ENCODE data around the gene TENM4.

The TENM4 gene

DNA sequence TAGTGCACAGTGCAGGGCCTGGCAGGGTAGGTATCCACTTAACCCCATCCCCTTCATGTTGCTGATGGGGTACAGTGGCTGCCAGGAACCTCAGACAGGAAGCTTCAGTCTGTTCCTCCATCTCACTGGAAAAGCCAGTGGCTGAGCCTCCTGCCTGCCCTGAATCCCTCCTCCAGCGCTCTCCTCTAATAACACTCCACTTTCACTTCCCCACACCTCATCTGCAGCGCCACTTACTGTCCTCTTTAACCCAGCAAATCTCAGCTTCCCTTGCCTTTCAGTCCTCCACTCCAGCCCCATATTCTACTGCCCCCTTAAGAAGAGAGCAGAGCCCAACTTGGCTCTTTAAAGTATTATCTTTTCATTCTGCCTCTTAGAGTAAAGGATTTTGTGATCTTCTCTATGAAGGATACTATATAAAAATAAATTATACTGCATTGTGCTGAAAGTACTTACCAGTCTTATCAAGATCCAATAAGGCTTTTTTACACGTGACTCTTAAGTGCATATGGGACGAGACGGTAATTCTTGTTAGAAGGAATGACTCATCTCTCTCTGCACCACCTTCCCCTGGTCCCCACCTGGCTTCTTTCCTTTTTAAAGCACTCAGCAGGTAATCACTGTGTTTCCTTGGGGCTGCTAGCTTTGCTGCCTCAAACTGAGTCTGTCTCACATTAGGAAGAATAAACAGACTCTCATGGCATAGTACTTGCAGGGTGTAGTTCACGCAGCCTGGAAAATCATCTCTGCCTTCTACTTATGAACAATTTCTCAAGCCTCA is 628.1 kb downstream of the TENM4 start:
- no peak for DNase-seq (ENCODE audit: low read depth in 2 of 2)

DNA sequence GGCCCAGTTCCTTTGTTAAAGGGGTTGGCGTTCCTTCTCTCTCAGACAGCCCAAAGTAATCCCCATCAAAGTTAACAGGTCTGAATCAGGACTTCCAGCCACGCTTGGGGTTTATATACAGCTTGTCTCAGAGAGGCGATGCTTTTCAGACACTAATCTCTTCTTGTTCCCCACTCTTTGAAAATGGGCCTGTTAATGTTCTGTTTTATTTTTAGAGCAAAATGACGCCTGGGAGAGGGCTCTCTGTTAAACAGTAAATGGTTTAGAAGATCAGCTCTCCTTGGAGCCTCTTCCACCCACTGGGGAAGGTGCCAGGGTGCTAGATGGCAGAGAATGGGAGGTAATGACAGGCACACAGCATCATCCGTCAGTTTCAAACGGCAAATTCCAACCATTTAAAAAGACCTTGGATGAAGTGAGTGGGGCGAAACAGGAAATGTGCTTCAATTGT is 630.2 kb downstream of the TENM4 start:
- no peak for DNase-seq (ENCODE audit: low read depth in 2 of 2)

DNA sequence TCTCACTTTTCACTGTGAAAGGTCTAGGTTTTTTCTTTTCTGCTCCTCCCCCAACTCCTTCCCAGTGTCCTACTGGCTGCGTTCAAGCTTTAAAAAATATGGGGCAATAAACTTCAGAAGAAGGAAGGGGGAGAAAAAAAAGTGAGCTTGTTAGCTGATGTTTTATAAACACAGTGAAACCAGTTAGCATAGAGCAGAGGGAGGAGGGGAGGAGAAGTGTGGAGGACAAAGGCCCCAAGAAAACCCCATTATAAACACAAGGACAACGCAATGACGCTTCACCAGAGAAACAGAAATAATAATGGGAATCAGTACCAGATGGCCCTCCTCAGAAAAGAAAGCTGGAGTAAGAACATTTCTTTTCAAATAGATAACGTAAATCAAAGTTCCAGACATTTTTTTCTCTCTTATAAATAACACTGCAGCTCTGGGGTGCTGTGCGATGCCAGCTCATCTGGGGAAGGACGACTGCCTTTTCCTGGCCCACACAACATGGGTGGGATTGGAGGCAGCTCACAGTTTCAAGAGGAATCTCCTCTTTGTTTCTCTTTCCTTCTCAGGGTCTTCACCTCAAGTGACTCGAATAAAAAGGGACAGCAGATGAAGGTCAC is 630.8 kb downstream of the TENM4 start:
- no peak for DNase-seq (ENCODE audit: low read depth in 2 of 2)

DNA sequence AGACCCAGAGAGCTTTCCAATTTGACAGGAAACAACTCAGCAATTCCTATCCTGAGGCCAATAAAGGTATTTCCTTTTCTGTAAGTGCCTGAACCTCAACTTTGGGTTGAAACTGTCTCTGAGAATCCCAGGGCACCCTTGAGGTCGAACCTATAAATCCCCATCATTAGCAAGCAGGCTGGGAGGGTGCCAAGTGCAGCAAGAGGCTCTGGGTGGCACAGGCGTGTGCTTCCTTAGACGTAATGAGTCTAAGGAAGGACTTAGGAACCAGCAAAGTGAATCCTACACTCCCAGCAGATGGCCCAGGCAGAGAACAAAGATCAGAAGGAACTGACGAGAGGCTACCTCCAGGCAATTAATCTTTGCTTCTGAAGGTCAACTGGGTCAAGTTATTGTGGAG is 631.9 kb downstream of the TENM4 start:
- DNase-seq (ENCODE audit: low read depth in 2 of 2): no peak

DNA sequence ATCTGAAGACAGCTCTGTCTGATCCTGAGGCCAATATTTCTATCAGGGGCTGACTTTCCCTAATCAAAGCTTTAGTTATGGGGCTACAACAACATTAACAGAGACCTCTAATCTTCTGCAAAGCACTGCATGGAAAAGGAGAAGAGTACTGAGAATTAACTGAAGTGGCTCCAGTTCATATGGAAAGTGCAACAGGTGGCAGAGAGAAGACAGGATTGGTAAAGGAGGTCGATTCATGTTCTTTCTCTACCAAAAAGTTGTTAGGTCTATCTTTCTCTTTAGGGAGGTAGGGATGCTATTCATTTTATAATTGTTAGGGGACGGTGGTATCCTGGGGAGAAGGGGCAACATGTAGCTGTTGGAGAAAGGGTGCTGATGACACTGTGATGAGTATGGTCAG is 633.5 kb downstream of the TENM4 start:
- no peak for DNase-seq (ENCODE audit: low read depth in 2 of 2)

- no peak for DNase-seq (ENCODE audit: low read depth in 2 of 2)
These were observed 634.4 kb downstream of the TENM4 start for GRCh38 chr11:78806214-78807004.

GRCh38 chr11:78804991-78805390 is 635.8 kb downstream of the TENM4 start:
- DNase-seq (ENCODE audit: low read depth in 2 of 2): no peak

GRCh38 chr11:78803995-78804394 is 636.8 kb downstream of the TENM4 start:
- no peak for DNase-seq (ENCODE audit: low read depth in 2 of 2)

DNA sequence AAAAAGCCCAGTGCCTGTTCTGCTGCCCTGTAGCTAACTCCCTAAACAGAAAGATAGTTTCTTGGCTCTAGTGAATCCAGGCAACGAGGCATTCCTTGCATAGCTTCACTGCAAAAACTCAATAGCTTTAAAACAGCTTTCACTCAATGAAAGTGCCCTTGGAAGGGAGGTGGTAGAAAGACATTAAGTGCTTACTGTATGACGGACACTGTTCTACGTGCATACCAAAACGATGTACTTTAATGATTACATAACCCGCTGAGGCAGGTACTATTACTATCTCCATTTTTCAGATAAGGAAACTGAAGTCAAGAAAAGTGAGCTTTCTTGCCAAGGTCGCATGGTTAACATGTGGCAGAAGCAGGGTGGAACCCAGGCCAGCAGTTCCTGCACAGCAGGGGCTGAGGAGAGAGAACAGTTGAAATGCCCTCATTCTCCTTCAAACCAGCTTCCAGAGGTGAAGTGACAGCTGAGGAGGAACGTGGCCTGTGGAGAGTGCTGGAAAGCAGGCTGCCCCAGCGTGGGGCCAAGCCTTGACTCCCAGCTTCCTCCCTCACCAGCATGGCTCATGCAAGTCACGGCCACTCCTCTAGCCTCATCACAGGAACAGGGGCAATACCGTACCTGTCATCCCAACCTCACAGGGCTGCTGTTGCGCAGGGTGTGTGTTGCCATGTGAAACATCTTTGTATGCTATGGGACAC is 638.6 kb downstream of the TENM4 start:
- no peak for DNase-seq (ENCODE audit: low read depth in 2 of 2)

- DNase-seq (ENCODE audit: low read depth in 2 of 2): no peak
These were observed 639.5 kb downstream of the TENM4 start for GRCh38 chr11:78801161-78801884.

- DNase-seq (ENCODE audit: low read depth in 2 of 2): no peak
These were observed 640.1 kb downstream of the TENM4 start for GRCh38 chr11:78800756-78801155.

DNA sequence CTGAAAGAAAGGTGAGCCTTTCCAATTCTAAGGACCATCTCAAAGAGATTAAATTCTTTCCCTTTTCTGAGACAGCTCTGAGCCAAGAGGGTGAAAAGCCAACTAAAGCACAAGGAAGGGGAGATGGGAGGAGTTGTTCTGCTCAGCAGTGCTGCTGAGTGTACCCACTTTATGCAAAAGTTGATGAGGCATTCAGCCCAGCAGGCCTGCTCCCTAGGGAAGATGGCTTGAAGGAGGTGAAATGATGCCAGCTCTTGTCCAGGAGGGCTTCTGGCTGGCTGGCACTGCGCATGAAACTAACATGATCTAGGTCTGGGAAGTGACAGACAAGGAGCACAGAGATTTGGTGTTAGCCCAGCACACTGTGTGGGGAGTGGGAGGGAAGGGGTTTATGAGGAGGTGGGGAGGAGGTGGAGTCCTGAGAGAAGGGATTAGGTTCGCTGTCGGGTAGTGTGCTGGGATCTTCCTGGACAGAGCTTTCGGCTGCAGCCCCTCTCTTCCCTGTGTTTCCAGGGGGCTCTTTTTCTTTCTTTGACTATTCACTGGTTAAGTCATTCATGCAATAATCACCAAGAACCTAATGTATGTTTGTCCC is 640.6 kb downstream of the TENM4 start:
- DNase-seq (ENCODE audit: low read depth in 2 of 2): no peak

DNA sequence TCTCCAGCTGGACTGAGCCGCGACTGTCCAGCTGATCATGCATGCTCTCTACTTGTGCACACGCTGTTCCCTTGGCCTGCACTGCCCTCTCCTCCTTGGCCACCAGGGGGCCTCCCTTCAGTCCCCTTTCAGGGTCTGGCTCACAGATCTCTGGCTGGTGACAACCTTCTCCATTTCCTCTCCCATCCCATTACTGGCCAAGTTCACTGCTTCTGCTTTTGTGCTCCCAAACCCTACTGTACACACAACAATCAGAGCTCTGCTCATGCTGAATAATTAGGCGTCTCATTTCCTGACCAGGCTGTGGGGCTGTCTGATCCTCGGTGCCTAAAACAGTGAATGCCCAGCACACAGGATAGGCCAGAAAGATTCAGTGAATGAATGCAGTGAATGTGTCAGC is 642.2 kb downstream of the TENM4 start:
- peak; percentile 4 to 12 for DNase-seq (ENCODE audit: low read depth in 2 of 2)

GRCh38 chr11:78797559-78797958 is 643.3 kb downstream of the TENM4 start:
- no peak for DNase-seq (ENCODE audit: low read depth in 2 of 2)

DNA sequence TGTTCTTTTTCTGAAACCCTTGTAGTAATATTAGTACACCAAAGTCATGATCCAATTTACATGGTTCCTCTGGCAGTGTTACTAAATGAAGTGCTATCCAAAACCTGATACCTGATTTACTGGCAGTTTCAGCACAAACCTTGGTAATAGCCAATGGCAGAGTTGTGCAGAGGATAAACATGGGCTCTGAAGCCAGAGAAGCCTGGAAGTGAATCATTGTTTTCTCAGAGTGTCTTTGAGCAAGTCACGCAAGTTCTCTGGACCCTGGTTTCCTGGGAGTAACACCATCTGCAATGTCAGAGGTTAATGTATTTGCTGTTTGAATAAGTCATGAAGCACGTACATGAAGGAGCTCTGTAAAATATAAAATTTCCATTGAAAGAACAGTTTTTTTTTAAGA is 643.9 kb downstream of the TENM4 start:
- no peak for DNase-seq (ENCODE audit: low read depth in 2 of 2)

DNA sequence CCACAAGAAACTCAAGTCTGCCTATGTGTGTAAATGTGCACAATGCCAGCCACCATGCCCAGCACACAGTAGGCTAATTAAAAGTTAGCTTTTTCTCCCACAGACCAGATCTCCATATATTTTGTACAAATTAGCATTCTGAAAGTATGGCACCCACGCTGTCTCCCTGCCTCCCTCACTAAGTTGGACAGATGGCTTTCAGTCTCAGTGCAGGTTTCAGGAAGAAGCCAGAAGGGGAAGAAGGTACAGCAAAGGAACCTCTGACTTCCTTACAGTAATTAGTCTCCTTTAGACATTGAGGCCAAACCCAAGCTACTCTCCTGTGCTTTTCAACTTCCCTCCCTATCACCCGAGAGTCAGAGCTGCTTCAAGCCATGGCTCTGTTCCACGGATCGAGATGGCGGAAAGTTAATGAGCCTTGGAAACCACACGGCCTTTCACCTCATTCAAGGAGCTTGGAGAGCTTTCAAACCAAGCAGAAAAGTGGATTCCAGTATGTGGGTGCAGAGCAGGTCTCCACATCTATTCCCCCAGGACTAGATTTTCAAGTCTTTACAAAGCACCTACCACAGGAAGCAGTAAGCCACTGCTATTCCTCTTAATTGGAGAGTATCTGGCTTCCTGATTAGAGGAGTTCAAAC is 645.1 kb downstream of the TENM4 start:
- no peak for DNase-seq (ENCODE audit: low read depth in 2 of 2)

DNA sequence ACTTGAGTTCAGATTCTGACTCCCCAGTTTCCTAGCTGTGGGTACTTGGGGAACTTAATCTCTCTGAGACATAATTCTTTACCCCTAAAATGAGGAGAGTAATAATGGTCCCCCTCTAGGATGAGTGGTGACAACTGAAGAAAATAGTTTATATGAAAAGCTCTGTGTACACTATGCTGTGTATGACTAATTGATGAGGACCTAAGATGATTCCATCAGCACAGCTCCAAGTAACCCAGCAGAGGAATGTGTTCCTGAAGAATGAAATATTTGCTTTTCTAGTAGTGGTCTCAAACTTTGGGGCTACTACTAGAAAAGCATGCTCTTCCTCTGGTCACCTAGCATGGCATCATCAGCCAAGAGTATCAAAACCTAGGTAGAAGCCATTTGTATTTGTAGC is 648.9 kb downstream of the TENM4 start:
- no peak for DNase-seq (ENCODE audit: low read depth in 2 of 2)

DNA sequence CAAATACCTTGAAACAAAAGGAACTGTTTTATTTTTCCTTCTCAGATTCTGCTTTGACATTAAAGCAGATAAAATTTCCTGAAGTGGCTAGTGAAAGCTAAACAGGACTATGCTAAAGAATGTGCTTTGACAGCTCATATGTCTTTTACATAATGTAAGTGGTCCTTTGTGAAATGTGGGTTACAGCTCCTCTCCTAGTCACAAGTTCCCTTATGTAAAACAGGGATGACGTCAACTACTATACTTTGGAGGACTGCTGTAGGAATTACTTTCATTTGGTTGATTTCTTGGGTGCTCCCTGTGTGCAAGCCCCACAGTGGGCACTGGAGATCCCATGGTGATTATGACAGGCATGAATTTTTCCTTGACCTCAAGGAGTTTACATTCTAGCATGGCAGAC is 649.6 kb downstream of the TENM4 start:
- no peak for DNase-seq (ENCODE audit: low read depth in 2 of 2)

GRCh38 chr11:78790784-78791183 is 650.0 kb downstream of the TENM4 start:
- no peak for DNase-seq (ENCODE audit: low read depth in 2 of 2)

DNA sequence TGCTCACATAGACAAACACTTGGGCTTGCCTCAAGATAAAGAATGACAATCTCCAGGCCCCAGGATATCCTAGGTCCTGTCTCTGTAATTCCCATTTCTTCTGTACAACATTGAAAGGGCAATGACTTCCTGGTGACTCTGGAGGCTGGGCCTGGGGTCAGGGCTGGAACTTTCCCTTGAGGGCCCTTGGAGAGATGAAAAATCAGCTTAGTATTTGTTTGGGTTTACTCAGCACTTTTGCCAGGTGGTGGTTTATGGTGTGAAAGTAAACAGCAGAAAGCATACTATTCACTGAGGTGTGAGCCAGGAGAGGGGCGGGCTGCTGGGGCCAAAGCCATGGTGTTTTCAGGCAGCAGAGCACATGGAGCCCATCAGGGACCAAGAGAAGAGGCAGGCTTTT is 651.5 kb downstream of the TENM4 start:
- DNase-seq (ENCODE audit: low read depth in 2 of 2): no peak

DNA sequence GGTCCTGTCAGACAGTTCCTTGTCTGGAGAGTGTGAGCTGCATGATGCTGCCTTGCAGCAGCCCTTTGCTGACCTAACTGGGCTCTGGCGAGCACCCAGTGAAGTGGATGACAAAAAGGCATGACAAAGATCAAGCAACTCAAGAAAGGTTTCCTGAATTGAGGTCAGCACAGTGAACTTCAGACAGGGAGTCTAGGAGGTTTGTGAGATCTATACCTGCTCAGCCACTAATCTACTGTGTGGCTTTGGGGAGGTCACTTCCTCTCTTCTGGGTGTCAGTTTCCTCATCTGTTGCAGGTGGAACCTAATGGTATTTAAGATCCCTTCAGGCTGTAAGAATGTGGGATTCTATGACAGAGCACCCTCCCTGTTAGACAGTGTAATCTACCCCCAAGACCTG is 652.3 kb downstream of the TENM4 start:
- DNase-seq (ENCODE audit: low read depth in 2 of 2): no peak

Measured in stimulated activated CD8-positive, alpha-beta memory T cell treated with anti-CD3 and anti-CD28 coated beads, Interleukin-15, amount 100 ng/mL, for 48 hours (primary cell).